PC-9 (cell line): ENCODE data around the gene LARGE1. TPM values are rescaled to one million over a fixed set of nuclear protein-coding genes. Genes with fewer than 3 reads are reported as not detected.

ENCODE experiments used
- BruUV-seq: library from RNA; stranded (reverse); fragments of 400-500 nt; replicated peaks from 2 replicates; lab custom pipeline; 2021; lab: Mats Ljungman, UMichigan
- CTCF ChIA-PET: fragments of 300-600 bp; sonication (Branson Sonifier 250); formaldehyde crosslinking; loops from one replicate; lab custom pipeline; 2022; ENCODE audit warnings: antibody characterized with exemption; lab: Charles Lee
- POLR2A ChIA-PET: fragments of 300-600 bp; sonication (Branson Sonifier 250); formaldehyde crosslinking; loops from one replicate; lab custom pipeline; 2022; ENCODE audit warnings: antibody characterized with exemption; ENCODE audit not compliant: unreplicated experiment; lab: Charles Lee
- DNase-seq, 2 experiments: peaks; one replicate each; pipeline versions ENCODE4 v3.0.0 to v3.0.0-alpha.2; 2015 to 2022; ENCODE audit warnings: mixed read lengths in 1 of 2
- H2AFZ ChIP-seq: fragments of 200-600 bp; sonication (generic); 2 replicates; pipeline ENCODE4 v1.8.1; 2017; ENCODE audit warnings: antibody characterized with exemption
- H3F3A ChIP-seq: fragments of 200-600 bp; sonication (generic); 2 replicates; pipeline ENCODE4 v1.8.1; 2017; ENCODE audit warnings: antibody characterized with exemption, mild to moderate bottlenecking, low read depth; ENCODE audit not compliant: insufficient read depth
- H3K27ac ChIP-seq: fragments of 200-600 bp; sonication (generic); 2 replicates; pipeline ENCODE4 v1.6.1; 2016; ENCODE audit warnings: mixed run types
- H3K27me3 ChIP-seq: fragments of 200-600 bp; sonication (generic); 2 replicates; pipeline ENCODE4 v1.6.1; 2016; ENCODE audit warnings: low read depth, mixed run types; ENCODE audit not compliant: insufficient read depth
- H3K36me3 ChIP-seq: fragments of 200-600 bp; sonication (generic); 2 replicates; pipeline ENCODE4 v1.6.1; 2016; ENCODE audit warnings: low read depth, mixed run types
- H3K4me1 ChIP-seq: fragments of 200-600 bp; sonication (generic); replicated peaks from 2 replicates; pipeline ENCODE4 v1.6.1; 2016; ENCODE audit warnings: mixed run types; ENCODE audit not compliant: insufficient read depth
- H3K4me2 ChIP-seq: fragments of 200-600 bp; sonication (generic); 2 replicates; pipeline ENCODE4 v1.6.1; 2017; ENCODE audit warnings: mixed run types
- H3K4me3 ChIP-seq: fragments of 200-600 bp; sonication (generic); 2 replicates; pipeline ENCODE4 v1.6.1; 2016; ENCODE audit warnings: mixed run types
- H3K79me2 ChIP-seq: fragments of 200-600 bp; sonication (generic); 2 replicates; pipeline ENCODE4 v1.6.1; 2017; ENCODE audit warnings: low read depth, mixed run types
- H3K9me2 ChIP-seq: fragments of 200-600 bp; sonication (generic); 2 replicates; pipeline ENCODE4 v1.8.1; 2017; ENCODE audit warnings: mild to moderate bottlenecking; ENCODE audit not compliant: insufficient read depth
- H3K9me3 ChIP-seq: fragments of 200-600 bp; sonication (generic); 2 replicates; pipeline ENCODE4 v1.8.1; 2016; ENCODE audit warnings: low read depth; ENCODE audit not compliant: insufficient read depth
- H4K20me1 ChIP-seq: fragments of 200-600 bp; sonication (generic); 2 replicates; pipeline ENCODE4 v1.8.1; 2017; ENCODE audit not compliant: insufficient read depth
- EZH2 ChIP-seq: fragments of 200-600 bp; sonication (generic); IDR thresholded peaks from 2 replicates; pipeline ENCODE4 v1.8.0; 2017; ENCODE audit warnings: antibody characterized with exemption, low read depth
- intact Hi-C: fragments of 100-400 bp; cut with micrococcal nuclease; formaldehyde crosslinking; loops from one replicate; pipeline ENCODE4 v1.10.0; 2022; ENCODE audit not compliant: unreplicated experiment
- total RNA-seq: library from RNA; stranded (reverse); gene quantifications from 2 replicates; pipeline ENCODE4 v1.2.3, GENCODE V29; 2021
- TF ChIP-seq, protein P1 (sequence below): fragments of 200-600 bp; sonication (generic); conservative IDR thresholded peaks from 2 replicates; pipeline ENCODE4 v1.6.1; 2017; ENCODE audit warnings: mixed run types, antibody characterized with exemption, mild to moderate bottlenecking, moderate library complexity

The LARGE1 gene
- total RNA-seq, 1 experiment from 2014 or later = 12.5 TPM

- Histone ChIP-seq H3F3A (no peaks in the 10 kb centered on the region), H3K79me2 (no peaks in the 10 kb centered on the region), H3K27ac (no peak overlapping the region), H3K4me1 (no peaks in the 10 kb centered on the region), H3K27me3 (no peaks in the 10 kb centered on the region), H2AFZ (no peak overlapping the region), H3K36me3 (no peaks in the 10 kb centered on the region), H3K4me3 (no peak overlapping the region), H3K4me2 (no peak overlapping the region), H3K9me3 (no peaks in the 10 kb centered on the region), H4K20me1 (no peaks in the 10 kb centered on the region), H3K9me2 (no peaks in the 10 kb centered on the region)
- BruUV-seq = no TSS peak
- DNase-seq = no peak
- intact Hi-C loops = no loop called here
- ChIA-PET CTCF (interaction anchor here (0.6 kb wide), 1 partner anchor 11 kb away, joined by 4 read pairs; no protein-coding TSS in a partner anchor), POLR2A (no interaction called here)
- TF ChIP-seq, protein P1, sequence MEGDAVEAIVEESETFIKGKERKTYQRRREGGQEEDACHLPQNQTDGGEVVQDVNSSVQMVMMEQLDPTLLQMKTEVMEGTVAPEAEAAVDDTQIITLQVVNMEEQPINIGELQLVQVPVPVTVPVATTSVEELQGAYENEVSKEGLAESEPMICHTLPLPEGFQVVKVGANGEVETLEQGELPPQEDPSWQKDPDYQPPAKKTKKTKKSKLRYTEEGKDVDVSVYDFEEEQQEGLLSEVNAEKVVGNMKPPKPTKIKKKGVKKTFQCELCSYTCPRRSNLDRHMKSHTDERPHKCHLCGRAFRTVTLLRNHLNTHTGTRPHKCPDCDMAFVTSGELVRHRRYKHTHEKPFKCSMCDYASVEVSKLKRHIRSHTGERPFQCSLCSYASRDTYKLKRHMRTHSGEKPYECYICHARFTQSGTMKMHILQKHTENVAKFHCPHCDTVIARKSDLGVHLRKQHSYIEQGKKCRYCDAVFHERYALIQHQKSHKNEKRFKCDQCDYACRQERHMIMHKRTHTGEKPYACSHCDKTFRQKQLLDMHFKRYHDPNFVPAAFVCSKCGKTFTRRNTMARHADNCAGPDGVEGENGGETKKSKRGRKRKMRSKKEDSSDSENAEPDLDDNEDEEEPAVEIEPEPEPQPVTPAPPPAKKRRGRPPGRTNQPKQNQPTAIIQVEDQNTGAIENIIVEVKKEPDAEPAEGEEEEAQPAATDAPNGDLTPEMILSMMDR = no peak
- TF ChIP-seq EZH2 = no peak
Observed at GRCh38 chr22:33415401-33415800, 504.9 kb downstream of the LARGE1 start.

- H3K4me3 ChIP-seq = no peak overlapping the region
- H3K27ac ChIP-seq = no peak overlapping the region
- H3K79me2 ChIP-seq = no peaks in the 10 kb centered on the region
- H2AFZ ChIP-seq = no peak overlapping the region
- no peaks in the 10 kb centered on the region for H3K9me3 ChIP-seq
- intact Hi-C loops = no loop called here
- H3K36me3 ChIP-seq = no peaks in the 10 kb centered on the region
- H3K4me1 ChIP-seq = no peaks in the 10 kb centered on the region
- no peaks in the 10 kb centered on the region for H4K20me1 ChIP-seq
- DNase-seq = no peak
- no peak overlapping the region for H3K4me2 ChIP-seq
- H3K9me2 ChIP-seq = no peaks in the 10 kb centered on the region
- no peaks in the 10 kb centered on the region for H3K27me3 ChIP-seq
- POLR2A ChIA-PET = no interaction called here
- BruUV-seq = no TSS peak
- CTCF ChIA-PET = no interaction called here
- TF ChIP-seq EZH2 = no peak
- TF ChIP-seq, protein P1 = no peak
- no peaks in the 10 kb centered on the region for H3F3A ChIP-seq
Observed at GRCh38 chr22:33409079-33409478, 511.2 kb downstream of the LARGE1 start.

GRCh38 chr22:33405194-33405593 lies 515.1 kb downstream of the LARGE1 start:
- Histone ChIP-seq H3F3A (no peaks in the 10 kb centered on the region), H3K79me2 (no peaks in the 10 kb centered on the region), H2AFZ (no peak overlapping the region), H3K9me3 (no peaks in the 10 kb centered on the region), H3K27me3 (no peaks in the 10 kb centered on the region), H3K9me2 (no peaks in the 10 kb centered on the region), H3K4me2 (no peak overlapping the region), H4K20me1 (no peaks in the 10 kb centered on the region), H3K4me3 (no peak overlapping the region), H3K36me3 (no peaks in the 10 kb centered on the region), H3K4me1 (no peaks in the 10 kb centered on the region), H3K27ac (no peak overlapping the region)
- BruUV-seq = no TSS peak
- TF ChIP-seq, protein P1 = no peak
- TF ChIP-seq EZH2 = no peak
- intact Hi-C loops = no loop called here
- DNase-seq = no peak
- CTCF ChIA-PET = no interaction called here
- POLR2A ChIA-PET = no interaction called here
